GM18499 (cell line): Measurements from ENCODE around the gene DCAF8.
A peak's percentile ranks its signal among the peaks of the same experiment; 100 is the strongest.
"Not testable (repeated sequence)": the region's sequence is repeated elsewhere in the genome, so short reads cannot be mapped to it uniquely, and the experiment has no call there.

Experiments
- ATAC-seq: cut with Tn5 transposase; IDR thresholded peaks from one replicate; pipeline ENCODE4 v1.9.1; 2021; ENCODE audit warnings: moderate number of reproducible peaks; ENCODE audit not compliant: insufficient read depth, unreplicated experiment

Gene DCAF8

GRCh38 chr1:160261893-160262794, at the start of gene DCAF8:
DCAF8 (minus strand) TSS chr1:160262549; CDS start chr1:160244008, 18,541 bp downstream.
- peak; percentile 39 for ATAC-seq

GRCh38 chr1:160309571-160309970, 47.2 kb upstream of the DCAF8 start:
- ATAC-seq: no peak

GRCh38 chr1:160309185-160309557, 46.8 kb upstream of the DCAF8 start:
- no peak for ATAC-seq

GRCh38 chr1:160308451-160309184, 46.3 kb upstream of the DCAF8 start:
- no peak for ATAC-seq

GRCh38 chr1:160307118-160307791, 44.9 kb upstream of the DCAF8 start:
- no peak for ATAC-seq

- no peak for ATAC-seq
These were observed 37.8 kb upstream of the DCAF8 start for GRCh38 chr1:160300173-160300572.

GRCh38 chr1:160296036-160296435, 33.7 kb upstream of the DCAF8 start:
- no peak for ATAC-seq

GRCh38 chr1:160293020-160293968, 30.9 kb upstream of the DCAF8 start:
- ATAC-seq: no peak

GRCh38 chr1:160291248-160292220, 29.2 kb upstream of the DCAF8 start:
- peak; percentile 86 for ATAC-seq

- not testable (repeated sequence) for ATAC-seq
These were observed 25.4 kb upstream of the DCAF8 start for GRCh38 chr1:160287769-160288168.

- no peak for ATAC-seq
These were observed 23.2 kb upstream of the DCAF8 start for GRCh38 chr1:160285506-160285905.

GRCh38 chr1:160284782-160285344, 22.5 kb upstream of the DCAF8 start, which contains the start of gene PEX19:
PEX19 (minus strand) TSS chr1:160285133; CDS start chr1:160285124, 9 bp downstream.
- ATAC-seq: peak; percentile 82

- ATAC-seq: no peak
These were observed 22.0 kb upstream of the DCAF8 start for GRCh38 chr1:160284220-160284781.

- ATAC-seq: no peak
These were observed 20.5 kb upstream of the DCAF8 start for GRCh38 chr1:160282807-160283206.

GRCh38 chr1:160277987-160278386, 15.6 kb upstream of the DCAF8 start:
- no peak for ATAC-seq

GRCh38 chr1:160277330-160277729, 15.0 kb upstream of the DCAF8 start:
- no peak for ATAC-seq

- no peak for ATAC-seq
These were observed 8.7 kb upstream of the DCAF8 start for GRCh38 chr1:160271025-160271424.
